Measurements from ENCODE around the gene SETBP1.

Gene SETBP1

DNA sequence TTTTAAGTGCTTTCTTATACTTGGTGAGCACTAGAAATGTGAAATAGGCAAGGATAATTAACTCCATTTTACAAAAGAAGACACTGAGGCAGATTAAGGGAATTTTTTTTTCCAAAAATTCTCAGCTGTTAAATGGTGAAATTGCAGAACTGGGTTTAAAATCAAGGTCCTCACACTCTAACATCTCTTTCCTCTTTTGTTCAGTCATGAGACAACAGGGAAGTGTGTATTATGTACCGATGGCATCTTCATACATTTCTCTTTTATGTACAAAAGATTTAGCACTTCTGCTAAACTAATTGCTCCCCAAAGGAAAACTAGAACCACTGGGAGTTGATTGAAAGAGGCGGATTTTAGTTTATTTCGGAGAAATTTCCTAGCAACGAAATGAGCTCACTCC, 203.0 kb downstream of the SETBP1 start:
- no peak for DNase-seq

DNA sequence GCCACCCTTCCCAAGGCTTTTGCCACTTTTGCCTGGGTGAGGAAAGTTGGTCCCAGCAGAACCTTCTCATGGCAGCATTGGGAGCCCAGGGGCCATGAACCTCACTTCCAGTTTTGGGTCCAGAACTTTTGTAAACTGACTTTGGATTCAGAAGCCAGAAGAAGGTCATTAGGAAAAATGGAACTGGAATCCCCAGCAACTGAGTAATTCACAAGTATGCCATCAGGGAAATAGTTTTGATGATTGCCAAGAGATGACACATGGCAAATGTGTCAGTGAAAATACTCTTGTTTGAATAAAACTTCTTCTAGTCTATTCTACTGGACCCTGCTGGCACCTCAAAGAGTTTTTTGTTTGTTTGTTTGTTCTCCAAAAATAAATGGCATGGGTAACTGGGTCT, 203.7 kb downstream of the SETBP1 start:
- no peak for DNase-seq

GRCh38 chr18:44885507-44885906, 204.8 kb downstream of the SETBP1 start:
- DNase-seq = no peak

- DNase-seq = peak in 1 of 2 donors; percentile 26
Observed at GRCh38 chr18:44887227-44887631, 206.5 kb downstream of the SETBP1 start.

DNA sequence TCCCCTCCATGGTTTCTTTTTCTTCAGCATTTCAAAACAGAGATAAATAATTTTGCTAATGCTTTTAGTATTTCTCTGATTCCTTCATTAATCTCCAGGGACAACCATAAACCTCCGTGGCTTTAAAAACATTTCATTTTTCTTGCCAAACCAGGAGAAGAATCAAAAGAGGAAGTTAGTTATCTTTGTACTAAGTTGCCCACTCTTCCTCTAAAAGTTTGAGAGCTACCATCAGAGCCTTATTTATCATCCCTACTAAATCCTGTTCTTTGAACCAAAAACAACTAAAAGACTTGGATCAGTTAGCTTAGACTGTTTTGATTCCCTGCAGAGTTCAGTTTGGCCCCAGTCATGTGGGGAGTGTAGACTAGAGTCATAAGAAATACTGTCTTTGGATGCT, 208.4 kb downstream of the SETBP1 start:
- DNase-seq = no peak

- no peak for DNase-seq
Observed at GRCh38 chr18:44893045-44893706, 212.5 kb downstream of the SETBP1 start.

DNA sequence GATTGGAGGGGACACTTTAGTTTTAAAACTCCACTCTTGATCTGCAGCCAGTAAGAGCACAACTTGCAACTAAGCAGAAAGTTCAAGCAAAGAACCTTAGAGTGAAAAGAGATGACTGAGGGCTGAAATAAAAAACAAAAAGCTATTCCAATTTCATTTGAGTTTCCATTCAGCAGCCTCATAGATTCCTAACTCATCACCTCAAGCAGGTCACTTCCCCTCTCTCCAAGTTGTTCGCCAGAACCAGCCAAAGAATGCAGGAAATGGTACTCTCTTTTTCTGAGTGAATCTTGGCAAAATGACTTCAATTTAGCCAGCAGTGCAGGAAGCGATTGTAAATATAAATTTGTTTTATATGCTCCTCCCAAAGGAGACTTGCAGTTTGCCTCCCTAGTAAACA, 213.3 kb downstream of the SETBP1 start:
- DNase-seq = no peak

DNA sequence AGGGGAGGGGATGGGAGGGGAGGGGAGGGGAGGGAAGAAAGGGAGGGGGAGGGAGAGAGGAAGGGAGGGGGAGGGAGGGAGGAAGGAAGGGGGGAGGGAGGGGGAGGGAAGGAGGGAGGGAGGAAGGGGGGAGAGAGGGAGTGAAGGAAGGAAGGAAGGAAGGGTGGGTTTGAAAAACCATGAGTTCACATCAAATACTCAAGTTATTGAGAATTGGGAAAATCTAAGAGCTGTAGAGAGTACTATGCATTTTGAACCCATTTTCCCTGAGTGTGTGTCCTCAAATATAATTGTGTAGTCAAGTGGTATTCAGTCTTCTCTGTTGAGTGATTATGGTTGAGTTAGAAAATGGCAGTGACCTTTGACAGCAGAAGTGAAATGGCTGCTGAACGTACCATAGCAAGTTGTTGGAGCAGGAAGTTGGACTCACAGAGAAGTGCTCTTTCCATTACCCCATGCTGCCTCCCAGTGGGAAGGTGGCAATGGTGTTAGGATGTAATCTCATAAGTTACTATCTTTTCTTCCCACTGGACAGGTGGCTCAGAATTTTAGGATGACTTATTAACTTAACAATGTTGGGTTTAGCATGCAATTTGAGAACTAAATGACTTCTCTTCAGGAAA, 214.6 kb downstream of the SETBP1 start:
- peak; percentile 9 to 26 for DNase-seq

DNA sequence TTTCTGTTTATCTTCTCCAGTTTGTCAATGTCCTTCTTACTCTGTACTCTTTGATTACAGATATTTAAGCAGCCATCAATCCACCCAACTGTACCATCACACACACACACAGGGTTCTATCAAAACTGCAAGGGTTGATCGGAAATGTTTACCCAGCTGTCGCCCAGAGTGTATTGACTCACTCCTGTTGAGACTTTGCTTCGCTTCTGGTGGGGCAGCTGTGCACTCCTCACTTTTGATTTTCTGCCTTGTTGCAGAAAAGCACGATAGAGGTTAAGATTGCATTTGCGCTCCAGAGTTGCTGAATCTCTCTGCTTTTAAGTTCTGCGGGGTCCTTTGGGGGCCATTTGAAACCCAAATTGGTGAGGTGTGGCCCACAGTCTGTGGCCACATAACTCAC, 216.2 kb downstream of the SETBP1 start:
- no peak for DNase-seq

DNA sequence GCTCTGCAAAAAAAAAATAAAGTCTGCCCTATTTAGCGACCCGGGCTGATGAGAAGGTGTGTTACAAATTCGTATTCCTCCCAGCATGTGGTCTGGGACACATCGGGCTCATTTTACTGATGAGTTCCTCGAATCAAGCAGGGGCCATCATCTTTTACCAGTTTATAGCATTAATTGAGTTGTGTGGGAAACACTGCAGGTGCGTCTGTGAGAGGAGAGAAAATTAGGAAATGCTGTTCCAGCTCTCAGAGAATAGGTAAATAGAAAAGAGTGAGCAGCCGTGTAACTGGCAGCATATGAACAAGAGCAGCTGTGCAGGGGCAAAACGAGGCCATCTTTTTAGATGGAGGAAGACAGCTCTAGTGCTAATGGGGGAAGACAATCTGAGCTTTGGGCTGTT, 216.7 kb downstream of the SETBP1 start:
- no peak for DNase-seq

- no peak for DNase-seq
Observed at GRCh38 chr18:44897816-44898215, 217.1 kb downstream of the SETBP1 start.

GRCh38 chr18:44898498-44898897, 217.8 kb downstream of the SETBP1 start:
- no peak for DNase-seq

GRCh38 chr18:44899832-44900231, 219.1 kb downstream of the SETBP1 start:
- no peak for DNase-seq

GRCh38 chr18:44900627-44901026, 219.9 kb downstream of the SETBP1 start:
- DNase-seq = no peak

DNA sequence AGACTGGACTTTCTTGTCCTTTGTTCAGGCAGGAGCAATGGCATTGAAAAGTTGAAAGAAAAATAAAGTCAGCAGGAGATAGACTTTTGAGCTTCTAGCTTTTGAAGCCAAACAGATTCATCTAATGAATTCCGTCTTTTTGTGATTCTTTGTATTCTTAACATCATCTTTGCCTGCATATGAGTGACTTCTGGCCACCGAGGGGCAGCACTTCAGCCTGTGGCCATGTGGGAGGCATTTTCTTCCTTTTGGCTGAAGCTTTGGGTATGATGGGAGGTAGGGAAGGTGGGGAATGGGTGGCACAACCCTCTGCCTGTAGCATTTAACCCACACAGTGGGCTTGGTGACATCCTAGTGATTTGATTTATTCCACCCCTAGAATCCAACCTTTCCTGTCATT, 220.6 kb downstream of the SETBP1 start:
- DNase-seq = no peak

DNA sequence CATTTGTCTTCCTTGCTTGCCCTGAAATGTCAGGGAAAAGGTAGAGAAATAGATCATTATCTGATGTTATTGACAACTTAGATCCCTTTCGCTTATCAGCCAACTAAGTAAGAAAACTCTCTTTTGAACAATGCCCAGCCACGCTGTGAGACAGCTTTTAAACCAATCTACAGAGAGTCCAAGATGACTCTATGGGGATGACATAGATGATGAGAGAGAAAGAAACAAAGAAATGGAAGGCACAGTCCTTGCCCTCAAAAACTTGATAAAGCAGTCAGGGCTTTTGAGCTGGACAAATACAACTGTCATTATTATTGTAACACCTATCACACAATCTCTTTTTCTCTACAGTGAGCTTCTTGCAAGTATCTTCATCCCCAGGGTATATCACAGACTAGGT, 222.6 kb downstream of the SETBP1 start:
- DNase-seq = no peak

DNA sequence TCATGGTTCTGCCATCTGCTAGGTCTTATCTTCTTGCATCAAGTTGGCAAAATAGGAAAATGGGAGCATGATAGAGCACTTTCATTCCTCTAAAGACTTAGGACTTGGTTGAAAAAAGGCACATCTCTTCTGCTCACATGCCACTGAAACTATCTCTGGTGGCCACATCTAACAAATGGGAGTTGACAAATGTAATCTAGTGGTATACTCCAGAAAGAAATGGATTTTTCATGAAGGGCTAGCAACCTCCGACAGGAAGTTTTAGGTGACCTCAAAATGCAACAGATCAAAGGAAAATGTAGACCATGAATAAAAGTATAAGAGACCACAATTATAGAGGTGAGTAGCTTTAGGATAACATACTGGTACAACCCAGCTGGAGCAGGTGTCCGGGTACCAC, 224.1 kb downstream of the SETBP1 start:
- no peak for DNase-seq

DNA sequence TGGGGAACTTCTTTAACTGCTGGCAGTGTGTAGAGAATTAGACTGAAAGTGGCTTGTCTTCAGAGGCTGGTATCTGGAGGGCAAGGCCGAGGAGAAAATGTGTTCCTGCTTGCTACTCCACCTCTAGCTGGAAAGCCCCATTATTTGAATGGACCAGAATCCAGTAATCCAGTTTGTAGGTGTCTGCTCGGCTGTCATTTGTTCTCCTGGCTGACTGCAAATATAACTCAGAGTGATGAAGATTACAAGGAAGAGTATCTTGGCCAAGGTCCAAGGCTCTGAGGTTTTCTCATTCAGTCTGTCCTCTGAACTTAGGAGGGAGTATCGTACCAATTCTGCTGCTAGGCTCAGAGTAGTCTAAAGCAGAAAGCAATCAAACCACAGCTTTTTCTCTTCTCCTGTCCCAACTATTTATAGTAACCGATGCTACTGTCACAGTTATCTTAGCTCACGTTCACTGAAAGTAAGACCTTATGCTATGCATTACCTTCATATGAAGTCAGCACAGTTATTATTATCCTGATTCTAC, 228.6 kb downstream of the SETBP1 start:
- DNase-seq = no peak

- no peak for DNase-seq
Observed at GRCh38 chr18:44911260-44911659, 230.6 kb downstream of the SETBP1 start.

DNA sequence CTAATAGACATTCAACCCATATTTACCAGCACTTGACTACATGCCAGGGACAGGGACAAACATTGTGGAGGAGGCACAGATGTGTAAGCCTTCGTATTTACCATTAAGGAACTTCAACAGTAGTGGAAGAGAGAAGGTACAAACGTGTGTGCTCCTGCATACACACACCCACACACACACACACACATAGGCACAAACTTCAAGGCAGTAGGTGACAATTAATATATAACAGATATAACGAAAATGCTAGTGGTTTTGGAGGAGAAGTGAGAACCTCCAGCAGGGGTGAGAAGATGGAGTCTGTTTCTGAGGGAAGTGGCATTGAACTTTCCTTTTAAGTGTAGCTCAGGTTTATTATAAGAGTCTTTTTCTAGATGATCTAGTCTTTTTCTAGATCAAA, 231.1 kb downstream of the SETBP1 start:
- no peak for DNase-seq

GRCh38 chr18:44912740-44913478, 232.2 kb downstream of the SETBP1 start:
- no peak for DNase-seq

DNA sequence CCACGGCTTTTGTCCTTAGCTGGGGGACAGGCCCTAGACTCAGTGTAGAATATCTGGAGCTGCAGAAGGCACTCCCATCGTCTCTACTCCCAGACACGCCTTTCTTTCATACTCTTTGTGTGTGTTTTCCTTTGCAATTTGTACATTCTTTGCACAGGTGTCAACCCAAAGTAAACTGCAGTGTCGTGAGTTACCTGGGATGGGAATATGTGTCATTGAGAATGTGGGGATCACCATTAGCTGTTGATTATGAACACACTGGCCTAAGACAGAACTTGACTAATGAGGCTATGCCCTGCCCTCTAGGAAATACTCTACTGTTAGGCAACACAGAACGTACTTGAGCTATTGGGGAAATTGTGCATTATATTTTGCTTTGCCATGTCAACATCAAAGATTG, 233.3 kb downstream of the SETBP1 start:
- no peak for DNase-seq

- DNase-seq = no peak
Observed at GRCh38 chr18:44915213-44915612, 234.5 kb downstream of the SETBP1 start.

DNA sequence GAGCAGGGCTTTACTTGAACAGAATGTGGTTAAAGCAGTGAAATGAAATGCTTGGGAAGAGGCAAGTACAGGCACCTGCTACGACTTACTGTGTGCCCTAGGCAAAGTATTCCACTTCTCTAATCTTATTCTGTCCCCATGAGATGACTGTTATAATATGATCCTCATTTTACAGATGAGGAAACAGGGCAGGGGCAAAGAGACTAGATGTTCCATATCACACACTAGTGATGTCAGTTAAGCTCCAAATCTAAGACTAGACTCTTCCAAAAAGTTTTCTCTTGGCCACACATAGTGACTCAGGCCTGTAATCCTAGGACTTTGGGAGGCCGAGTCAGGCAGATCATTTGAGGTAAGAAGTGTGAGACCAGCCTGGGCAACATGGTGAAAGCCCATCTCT, 235.0 kb downstream of the SETBP1 start:
- DNase-seq = no peak
